GM21737 (cell line): ENCODE measurements around the gene ABHD15.

Source experiments
- ATAC-seq: cut with Tn5 transposase; IDR thresholded peaks from one replicate; pipeline ENCODE4 v1.9.1; 2021; ENCODE audit warnings: mild to moderate bottlenecking, moderate library complexity; ENCODE audit not compliant: unreplicated experiment

The ABHD15 gene

DNA sequence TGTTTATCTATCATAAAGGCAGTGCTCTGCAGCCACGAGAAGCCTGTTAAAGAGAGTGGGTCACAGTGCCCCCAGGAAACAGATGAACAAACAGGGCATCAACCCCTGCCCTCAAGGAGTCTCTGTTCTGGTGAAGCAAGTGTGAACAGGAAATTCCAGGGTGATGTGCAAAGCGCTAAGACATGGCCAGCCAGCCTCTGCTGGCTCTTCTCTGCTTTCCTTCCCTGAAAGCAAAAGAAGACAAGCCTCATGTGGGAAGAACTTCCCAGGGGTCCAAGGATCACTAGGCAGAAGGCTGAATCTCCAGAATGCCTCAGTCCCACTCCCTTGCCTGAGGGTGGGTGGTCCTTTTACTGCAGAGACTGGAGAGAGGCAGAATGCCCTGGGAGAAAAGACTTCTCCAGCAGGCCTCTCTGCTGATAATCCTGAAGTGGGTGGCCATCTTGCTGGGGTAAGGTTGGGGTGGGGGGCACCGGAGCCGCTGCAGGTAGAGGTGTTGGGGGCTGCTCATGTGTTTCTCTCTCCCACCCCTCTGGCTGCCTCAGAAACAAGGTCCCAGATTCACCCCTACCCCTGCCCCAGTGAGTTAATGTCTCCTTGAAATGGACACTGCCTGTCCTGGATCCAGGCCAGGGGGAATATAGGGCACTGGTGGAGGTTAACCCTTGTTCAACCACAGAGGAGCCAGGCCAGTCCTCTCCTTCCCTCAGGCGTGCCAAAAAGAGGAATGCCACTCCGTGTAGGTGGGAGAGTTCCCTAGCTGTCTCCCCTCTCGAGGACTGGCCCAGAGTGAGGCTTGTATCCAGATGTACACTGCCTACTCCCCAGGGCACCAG, 28.5 kb upstream of the ABHD15 start:
- no peak for ATAC-seq

DNA sequence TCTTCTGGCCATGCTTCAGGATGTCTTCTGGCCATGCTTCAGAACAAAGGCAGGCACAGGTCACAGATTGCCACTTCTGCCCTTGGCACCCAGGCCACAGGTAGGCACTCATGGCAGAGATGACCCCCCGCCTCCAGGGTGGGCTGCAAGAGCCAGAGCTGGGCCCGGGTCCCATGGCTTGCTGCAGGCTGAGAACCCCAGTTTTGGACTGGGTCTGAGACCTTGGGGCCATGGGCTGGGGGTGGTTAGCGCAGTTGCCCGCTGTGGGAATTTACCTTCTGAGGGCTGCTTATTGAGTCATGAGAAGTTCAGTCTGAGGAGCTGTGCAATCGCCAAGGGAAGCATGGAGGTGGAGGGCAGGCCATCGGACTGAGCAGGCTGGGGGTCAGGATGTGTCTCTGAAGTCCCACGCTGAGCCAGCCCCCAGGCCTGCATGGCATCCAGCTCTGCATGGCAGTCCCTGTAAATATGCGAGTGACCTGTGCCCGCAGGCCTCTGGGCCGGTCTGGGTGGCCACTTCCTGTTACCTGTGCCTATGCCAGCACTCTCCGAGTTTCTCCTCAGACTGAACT, 27.8 kb upstream of the ABHD15 start:
- ATAC-seq, result no peak

DNA sequence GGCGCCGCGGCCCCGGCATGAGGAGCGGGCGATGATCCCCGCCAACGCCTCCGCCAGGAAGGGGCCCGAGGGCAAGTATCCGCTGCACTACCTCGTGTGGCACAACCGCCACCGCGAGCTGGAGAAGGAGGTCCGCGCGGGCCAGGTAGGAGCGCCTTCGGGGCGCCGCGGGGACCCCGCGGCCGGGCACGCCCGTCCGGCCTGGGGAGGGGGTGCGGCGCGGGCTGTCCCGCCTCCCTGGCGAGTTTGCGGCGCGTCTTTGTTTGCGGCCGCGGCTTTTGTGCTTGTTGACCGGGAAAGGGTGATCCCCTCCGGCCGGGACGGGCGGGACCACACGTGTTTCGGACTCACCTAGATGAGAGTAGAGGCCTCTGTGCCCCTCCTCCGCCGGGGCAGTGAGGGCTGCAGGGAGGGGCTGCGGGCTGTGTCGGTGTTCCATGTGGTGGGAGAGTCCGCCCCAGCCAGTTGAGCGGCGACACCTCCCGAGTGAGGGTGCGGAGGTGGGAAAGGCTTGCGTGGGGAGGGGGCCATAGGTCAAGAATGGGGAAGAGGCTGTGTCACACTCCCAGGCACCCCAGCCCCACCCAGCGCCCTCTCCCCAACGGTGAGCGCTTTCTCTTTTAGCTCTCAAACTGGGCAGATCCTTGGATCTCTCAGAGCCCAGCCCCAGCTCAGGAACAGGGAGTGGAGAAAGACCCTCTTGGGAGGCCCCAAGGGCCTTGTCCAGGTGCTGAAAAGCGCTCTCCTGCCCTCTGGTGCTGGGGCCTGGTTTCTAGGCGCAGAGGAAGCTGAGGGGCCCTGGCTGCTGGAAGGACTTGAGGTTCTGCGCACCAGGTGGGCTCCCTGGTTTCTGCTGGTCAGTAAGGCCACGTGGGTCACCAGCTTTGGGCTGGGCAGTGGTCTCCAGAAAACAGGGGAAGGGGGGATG, 27.0 kb upstream of the ABHD15 start:
- no peak for ATAC-seq

DNA sequence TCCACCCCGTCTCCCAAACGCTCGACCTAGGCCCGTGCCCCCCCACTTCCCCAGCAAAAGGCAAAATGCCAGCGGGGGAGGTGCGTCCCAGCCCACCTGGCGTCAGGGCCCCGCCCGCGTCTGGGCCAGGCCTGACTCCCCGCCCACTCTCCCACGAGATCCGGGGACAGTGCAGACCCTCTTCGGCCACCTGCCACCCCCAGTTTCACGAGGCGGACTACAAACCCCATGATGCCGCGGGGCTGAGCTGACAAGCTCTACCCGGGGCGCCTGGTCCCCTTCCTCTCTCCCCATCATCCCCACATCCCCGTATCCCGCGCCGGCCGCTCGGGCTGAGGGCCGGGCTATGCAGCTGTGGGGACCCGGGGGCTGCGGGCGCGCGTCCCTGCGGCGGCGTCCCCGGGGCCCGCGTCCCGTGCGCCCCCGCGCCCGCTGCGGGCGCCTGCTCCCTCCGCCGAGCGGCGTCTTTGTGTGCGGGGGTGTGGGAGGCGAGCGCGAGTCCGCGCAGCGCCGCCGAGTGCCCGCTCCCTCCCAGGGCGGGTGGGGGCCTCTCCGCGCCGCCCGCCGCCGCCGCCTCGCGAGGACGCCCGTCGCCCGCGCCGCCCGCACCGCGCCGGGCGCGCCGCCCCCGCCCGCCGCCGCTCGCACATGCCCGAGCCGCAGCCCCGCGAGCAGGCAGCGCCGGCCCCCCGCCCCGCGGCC, 26.2 kb upstream of the ABHD15 start, which contains the start of gene ANKRD13B:
ANKRD13B (plus strand) TSS at position 283 of the 702 bp plus-strand sequence. CDS start 490 bp downstream, outside the sequence.
- no peak for ATAC-seq

DNA sequence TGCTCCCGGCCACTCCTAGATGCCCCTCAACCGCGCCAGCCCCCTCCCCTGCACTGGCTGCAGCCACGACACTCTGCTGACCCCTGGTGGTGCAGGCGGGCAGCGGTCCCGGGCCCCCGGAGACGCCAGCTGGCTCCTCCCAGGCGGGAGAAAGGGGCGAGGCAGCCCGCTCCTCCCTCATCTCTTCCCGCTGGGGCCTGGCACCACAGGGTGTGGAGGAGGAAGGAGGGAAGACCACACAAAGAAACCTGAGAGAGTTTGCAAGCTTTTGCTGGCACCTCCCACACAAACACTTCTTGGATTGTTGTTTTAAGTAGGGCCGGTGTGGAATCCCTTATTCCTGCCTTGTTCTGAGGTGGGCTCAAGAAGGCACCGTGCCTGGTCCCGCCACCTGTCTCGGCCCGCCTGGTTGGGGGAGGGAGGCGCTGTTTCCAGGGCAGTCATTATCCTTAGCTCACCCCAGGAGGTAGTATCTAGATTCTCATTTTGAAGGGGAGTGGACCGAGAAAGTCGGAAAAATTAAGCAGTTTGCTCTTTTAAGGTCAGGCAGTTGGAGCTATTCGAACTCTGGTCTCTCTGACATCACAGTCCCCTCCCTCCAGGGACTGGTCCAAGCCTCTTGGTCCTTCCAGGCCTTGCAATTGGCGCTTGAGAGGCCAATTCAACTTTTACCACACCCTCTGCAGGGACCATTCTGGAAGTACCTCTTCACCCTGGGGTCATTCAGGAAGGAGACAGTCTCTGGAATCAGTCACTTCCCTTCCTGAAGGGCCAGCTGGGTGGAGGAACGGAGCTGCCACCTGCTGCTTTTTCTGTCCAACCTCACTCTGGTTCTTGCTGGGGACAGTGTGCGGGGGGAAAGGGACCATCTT, 25.1 kb upstream of the ABHD15 start:
- no peak for ATAC-seq

DNA sequence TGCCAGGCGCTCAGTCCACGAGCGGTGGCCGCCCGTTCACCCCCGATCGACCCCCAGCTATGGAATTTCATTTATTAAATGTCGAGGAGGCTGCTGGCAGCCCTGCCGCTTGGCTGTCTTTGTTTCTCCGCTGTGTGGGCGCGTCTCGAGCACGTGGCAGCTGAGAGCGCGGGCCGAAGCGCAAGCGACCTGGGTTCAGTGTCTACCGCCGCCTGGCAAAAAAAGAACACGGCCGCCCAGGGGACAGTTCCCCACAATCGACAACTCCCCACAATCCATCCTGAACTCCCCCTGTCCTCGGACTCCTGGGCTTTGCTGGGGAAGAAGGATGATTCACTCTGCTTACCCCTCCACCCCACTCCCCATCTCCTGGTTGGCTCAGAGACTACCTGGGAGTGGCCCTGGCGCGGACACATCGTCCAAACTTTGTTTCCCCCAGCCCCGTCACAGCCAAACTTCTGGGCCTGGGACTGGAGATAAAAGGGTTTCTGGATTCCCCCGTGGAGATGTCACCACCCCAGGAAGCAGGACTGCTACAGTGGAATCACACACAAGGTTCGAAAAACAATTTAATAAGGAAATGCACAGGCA, 24.4 kb upstream of the ABHD15 start:
- no peak for ATAC-seq

DNA sequence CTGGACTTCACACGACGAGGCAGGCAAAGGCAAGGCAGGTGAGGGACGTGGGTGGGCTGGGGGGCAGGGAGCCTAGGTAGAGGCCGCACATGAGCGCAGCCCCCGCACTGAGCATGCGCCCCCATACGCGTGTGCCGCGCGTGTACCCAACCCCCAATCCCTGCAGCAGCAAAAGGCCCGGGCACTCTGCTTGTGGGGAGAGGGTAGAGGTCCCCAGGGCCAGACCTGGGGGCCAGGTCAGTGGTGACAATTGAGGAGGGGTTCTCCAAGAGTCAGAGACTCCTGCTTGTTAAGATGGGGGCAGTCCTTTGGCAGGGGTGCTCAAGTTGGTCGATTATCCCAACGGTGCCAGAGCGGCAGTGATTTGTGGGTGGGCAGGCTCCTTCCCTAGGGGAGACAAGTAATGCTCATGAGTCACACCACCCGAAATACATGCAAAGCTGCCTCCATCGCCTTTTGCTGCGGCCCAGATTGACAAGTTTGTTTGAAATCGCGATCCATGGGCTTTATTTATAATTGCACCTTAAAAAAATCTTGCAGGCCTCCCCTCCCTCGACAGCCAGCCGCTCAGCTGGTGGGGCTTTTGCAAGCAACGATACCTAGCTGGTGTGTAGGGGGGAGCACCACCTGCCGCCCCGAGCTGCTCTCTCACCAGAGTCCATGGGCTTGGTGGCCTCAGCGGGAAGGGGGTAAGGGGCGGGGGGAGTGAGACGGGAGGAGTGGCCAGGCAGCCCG, 23.7 kb upstream of the ABHD15 start:
- no peak for ATAC-seq

DNA sequence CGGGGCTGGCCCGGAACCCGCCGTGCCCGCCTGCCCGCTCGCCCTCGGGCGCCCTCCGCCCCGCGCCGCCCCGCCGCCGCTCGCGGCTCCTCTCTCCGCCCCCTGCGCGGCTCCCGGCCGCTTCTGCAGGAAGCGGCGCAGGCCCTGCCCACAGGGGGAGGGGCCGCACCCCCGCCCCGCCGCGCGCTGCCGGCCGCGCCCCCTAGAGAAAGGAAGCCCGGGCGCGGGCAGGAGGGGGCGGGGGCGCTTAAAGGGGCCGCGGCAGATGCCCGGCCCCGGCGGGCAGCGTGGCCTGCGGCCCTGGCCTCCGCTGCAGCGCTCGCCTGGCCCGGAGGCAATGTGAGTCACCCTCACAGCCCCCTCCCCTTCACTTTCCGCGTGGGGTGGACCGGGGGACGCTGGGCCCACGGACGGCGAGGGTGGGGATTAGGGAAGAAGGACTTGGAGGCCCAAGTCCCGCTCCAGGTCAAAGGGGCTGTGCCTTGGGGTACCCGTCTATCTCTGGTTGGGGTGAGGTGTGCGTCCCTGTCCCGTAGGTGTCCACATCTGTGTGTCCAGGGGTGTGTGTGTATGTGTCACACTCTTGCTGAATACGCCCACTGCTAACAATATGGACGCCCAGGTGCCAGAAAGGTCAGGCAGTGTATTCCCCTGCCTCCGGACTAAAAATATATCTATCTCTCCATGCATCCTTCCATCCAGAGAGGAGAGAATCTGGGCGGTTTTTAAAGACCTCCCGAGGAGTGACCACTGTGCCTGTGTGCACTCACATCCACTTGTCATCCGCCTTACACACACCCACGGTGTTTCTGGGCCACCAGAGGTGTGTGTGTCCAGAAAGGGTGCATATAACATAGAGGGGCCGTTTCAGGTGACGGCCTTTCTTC, 22.9 kb upstream of the ABHD15 start, which contains the start of gene GIT1:
GIT1 (minus strand) TSS at position 125 of the 887 bp plus-strand sequence. CDS start 270 bp downstream, outside the sequence.
- ATAC-seq, result peak; percentile 61

DNA sequence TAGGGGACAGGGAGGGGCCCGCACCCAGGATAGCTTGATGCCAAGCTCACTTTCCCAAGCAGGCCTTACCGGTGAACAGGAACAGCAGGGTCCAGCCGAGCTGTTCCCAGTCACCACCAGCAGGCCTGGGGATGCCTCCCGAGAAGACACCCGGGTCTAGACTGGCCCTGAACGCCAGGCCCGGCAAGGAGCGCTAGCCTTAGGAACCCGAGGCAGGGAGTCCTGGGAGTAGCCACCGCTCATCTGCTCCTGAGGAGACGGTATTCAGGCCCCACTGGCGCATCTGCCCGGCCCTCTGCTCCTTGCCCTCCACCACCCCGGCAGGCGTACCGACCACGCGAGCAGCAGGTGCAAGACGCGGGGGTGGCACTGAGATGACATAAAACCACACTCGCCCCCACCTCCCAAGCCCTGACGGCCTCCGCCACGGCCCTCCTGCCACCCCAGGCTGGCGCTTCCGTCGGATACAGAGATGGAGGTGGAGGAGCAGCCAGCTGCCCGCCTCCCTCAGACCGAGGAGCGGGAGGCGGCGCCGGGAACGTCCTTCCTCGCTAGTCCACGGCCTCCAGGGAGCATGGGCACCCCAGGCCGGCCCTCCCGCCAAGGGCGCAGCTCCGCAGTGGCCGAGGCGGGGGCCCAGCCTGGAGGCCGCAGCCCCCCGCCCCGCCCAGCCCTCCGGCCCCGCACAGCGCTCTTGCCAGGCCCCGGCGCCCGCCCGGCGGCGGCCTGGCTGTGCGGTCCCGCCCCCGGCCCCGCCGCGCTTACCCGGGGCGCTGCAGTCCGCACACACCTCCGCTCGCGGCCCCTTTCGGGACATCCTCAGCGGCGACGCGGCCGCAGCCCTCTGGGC, 21.9 kb upstream of the ABHD15 start:
- ATAC-seq, result peak; percentile 7

DNA sequence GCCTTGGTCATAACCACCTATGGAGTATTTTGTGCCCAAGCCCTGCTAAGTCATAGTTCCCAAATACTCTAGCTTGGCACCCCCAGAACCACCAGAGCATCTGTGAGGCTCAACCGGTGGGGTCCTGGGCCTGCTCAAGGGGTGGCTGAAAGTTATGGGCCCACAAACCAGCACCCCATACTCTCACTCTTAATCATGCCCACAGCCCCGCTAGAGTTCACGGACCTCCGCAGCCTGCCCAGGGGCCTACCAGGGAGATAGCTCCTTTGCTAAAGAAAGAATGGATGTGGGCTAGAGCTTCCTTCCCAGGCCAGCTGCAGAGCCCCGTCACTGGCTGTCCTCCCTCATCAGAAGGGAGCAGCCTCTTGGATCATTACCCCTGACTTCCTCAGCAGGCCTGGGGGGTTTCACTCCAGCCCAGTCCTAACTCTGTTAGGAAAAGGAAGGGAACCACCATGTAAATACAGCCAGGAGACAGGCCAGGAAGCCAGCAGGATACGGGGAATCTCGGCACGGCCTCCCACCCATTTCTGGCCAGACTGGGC, 21.3 kb upstream of the ABHD15 start:
- ATAC-seq, result no peak

DNA sequence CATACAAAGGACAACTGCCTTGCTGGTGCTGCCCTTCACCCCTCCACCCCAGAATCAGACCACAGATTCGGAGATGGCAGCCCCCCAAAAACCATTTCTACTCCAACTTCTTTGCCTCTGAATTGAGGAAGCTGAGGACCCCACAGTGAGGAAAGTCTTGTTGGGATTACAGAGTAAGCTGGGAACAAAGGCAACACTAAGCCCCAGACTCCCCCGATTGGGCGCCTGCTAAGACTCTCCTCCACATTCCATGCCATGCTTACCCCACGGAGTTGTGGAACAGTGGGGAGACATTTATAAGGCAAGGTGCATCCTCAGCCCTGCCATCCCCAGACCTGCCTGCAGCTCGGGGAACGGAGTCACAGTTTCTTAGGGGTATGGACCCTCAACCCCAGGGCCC, 20.8 kb upstream of the ABHD15 start:
- ATAC-seq, result no peak

DNA sequence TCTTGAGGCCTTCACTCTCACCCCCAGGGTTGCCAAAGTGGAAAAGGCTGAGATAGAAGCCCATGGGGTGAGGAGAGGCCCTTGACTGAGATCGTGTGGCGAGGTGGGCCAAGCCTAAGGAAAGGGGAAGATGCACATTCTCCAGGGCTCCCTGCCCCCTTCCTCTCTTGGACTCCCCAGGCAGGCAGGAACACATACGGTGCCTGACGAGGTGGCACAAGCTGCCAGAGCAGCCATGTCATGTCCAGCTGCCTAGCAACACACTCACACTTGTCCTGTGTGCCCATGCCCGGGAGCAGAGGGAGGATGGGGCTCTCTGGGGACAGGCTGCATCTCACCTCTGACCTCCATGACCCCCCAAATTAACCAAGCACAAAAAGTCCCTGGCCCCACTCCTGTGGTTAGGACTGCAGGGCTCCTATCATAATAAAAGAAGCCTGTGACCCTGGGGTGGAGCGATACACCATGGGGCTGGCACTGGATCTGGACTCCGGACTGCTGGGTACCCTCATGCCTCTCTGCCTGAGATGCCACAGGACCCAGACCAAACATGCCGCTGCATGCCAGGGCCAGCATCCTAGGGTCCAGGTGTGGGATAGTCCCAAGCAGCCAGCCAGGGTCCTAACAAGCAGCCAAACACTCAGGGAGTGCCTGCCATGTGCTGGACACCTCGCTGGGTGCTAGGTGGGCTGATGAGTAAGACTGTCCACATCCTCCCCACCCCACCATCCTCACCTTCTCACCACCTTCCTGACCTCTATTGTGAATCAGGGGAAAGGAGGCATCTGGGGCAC, 20.0 kb upstream of the ABHD15 start:
- ATAC-seq, result no peak

DNA sequence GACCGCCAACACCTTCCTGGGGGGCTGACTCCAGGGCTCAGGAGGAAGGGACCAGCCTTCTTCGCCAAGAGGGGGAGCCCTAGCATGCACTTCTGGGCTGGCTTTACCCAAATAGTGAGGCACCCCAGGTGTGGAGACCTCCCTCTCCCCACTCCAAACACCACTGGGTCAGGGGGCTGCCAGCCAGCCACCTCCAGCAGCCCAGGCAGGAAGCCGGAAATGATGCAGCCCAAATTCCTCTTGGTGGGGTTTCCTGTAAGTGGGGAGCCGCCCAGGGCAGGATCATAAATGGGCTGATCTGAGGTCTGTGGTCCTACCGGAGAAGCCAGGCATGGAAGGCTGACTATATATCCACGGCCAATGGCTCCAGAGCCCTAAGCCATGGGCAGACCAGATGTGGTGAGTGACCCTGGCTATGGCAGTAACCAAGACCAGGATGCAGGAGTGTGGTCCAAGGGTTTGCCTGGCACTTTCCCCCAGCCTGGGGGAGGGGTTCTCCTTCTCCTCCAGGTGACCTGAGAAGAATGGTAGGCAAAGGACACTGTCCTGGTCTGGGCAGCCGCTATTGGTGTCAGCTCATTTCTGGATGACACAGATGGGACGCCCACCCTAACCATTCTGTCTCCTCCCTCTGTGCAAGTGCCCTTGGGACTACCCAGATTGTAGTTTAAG, 18.4 kb upstream of the ABHD15 start:
- no peak for ATAC-seq

DNA sequence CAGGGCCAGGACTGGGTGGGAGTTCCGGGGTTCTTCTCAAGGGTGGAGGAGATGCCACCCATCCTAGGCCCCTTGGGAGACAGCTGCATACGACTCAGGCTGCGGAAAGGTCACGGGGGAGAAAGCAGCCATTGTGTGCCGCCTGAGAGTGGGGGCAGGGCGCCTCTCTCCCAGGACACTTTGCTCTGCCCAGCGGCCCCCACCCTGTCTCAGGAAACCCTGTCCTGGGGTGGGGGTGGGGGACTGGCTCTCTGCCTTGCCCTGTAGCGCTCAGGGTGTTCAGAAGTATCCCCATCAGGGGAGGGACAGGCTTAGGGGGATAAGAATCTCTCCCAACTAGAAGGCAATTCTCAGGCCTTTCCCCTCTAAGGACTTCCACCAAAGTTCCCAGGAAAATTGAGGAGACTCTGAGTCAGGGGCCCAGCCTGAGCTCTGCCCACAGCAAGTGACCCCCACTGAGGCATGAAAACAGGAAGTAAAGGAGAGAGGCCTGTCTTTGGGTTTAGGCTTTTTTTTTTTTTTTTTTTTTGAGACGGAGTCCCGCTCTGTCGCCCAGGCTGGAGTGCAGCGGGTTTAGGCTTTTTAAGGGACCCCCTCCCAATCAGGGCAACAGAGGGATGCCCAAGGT, 17.7 kb upstream of the ABHD15 start:
- ATAC-seq, result no peak
